ENCODE measurements around the gene SLCO1C1.

The SLCO1C1 gene

GRCh38 chr12:20731274-20731673 lies 36.1 kb downstream of the SLCO1C1 start:
- H3K4me3 ChIP-seq (ENCODE audit: low read depth, low read length), result no peak overlapping the region
- H3K4me2 ChIP-seq (ENCODE audit: low read length), result no peak overlapping the region
- H3K27me3 ChIP-seq (ENCODE audit: control insufficient read depth, insufficient read depth, low read length), result no peaks in the 10 kb centered on the region
- no peak overlapping the region for H3K27ac ChIP-seq
- no peaks in the 10 kb centered on the region for H3K36me3 ChIP-seq (ENCODE audit: control insufficient read depth, insufficient read depth, low read length)
- no peaks in the 10 kb centered on the region for H3K4me1 ChIP-seq
- H3K9me3 ChIP-seq (ENCODE audit: control insufficient read depth, low read length), result no peaks in the 10 kb centered on the region
- no peak overlapping the region for H2AFZ ChIP-seq
- TF ChIP-seq, protein P1, sequence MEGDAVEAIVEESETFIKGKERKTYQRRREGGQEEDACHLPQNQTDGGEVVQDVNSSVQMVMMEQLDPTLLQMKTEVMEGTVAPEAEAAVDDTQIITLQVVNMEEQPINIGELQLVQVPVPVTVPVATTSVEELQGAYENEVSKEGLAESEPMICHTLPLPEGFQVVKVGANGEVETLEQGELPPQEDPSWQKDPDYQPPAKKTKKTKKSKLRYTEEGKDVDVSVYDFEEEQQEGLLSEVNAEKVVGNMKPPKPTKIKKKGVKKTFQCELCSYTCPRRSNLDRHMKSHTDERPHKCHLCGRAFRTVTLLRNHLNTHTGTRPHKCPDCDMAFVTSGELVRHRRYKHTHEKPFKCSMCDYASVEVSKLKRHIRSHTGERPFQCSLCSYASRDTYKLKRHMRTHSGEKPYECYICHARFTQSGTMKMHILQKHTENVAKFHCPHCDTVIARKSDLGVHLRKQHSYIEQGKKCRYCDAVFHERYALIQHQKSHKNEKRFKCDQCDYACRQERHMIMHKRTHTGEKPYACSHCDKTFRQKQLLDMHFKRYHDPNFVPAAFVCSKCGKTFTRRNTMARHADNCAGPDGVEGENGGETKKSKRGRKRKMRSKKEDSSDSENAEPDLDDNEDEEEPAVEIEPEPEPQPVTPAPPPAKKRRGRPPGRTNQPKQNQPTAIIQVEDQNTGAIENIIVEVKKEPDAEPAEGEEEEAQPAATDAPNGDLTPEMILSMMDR (IDR thresholded peaks at IDR 0.05), result no peak
- H3K79me2 ChIP-seq, result no peaks in the 10 kb centered on the region
- no peak overlapping the region for H3K9ac ChIP-seq

- Histone ChIP-seq H2AFZ (no peak overlapping the region), H3K79me2 (no peaks in the 10 kb centered on the region), H3K27me3 (ENCODE audit: control insufficient read depth, insufficient read depth, low read length) (no peaks in the 10 kb centered on the region), H3K9me3 (ENCODE audit: control insufficient read depth, low read length) (no peaks in the 10 kb centered on the region), H3K27ac (no peak overlapping the region), H3K4me2 (ENCODE audit: low read length) (no peak overlapping the region), H3K4me1 (no peaks in the 10 kb centered on the region), H3K36me3 (ENCODE audit: control insufficient read depth, insufficient read depth, low read length) (no peaks in the 10 kb centered on the region), H3K4me3 (ENCODE audit: low read depth, low read length) (no peak overlapping the region), H3K9ac (no peak overlapping the region)
- TF ChIP-seq, protein P1 (IDR thresholded peaks at IDR 0.05), result no peak
Observed at GRCh38 chr12:20740972-20741371, 45.8 kb downstream of the SLCO1C1 start.

DNA sequence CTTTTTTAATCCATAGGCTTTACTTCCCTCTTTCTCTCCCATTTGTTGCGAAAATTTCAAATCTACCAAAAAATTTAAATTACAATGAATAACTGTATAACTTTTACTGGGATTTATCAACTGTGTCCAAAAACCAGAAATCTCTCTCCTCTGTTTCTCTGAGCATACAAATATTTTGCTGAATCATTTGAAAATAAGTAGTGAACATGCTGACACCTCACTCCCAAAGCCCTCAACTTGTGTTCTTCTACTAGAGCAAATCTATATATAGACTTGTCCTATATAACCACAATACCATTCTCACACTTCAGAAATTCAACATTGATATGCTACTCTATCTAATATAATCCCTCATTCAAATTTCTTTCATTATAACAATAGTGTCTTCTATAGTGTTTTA lies 53.1 kb downstream of the SLCO1C1 start:
- Histone ChIP-seq H2AFZ (no peak overlapping the region), H3K4me1 (no peaks in the 10 kb centered on the region), H3K9me3 (ENCODE audit: control insufficient read depth, low read length) (no peaks in the 10 kb centered on the region), H3K27ac (no peak overlapping the region), H3K27me3 (ENCODE audit: control insufficient read depth, insufficient read depth, low read length) (no peaks in the 10 kb centered on the region), H3K79me2 (no peaks in the 10 kb centered on the region), H3K4me3 (ENCODE audit: low read depth, low read length) (no peak overlapping the region), H3K4me2 (ENCODE audit: low read length) (no peak overlapping the region), H3K9ac (no peak overlapping the region), H3K36me3 (ENCODE audit: control insufficient read depth, insufficient read depth, low read length) (no peaks in the 10 kb centered on the region)
- TF ChIP-seq, protein P1 (IDR thresholded peaks at IDR 0.05), result no peak

- TF ChIP-seq, protein P1 (IDR thresholded peaks at IDR 0.05), result no peak
- Histone ChIP-seq H3K27me3 (ENCODE audit: control insufficient read depth, insufficient read depth, low read length) (no peaks in the 10 kb centered on the region), H2AFZ (no peak overlapping the region), H3K4me2 (ENCODE audit: low read length) (no peak overlapping the region), H3K79me2 (no peaks in the 10 kb centered on the region), H3K27ac (no peak overlapping the region), H3K9ac (no peak overlapping the region), H3K4me3 (ENCODE audit: low read depth, low read length) (no peak overlapping the region), H3K4me1 (no peaks in the 10 kb centered on the region), H3K9me3 (ENCODE audit: control insufficient read depth, low read length) (no peaks in the 10 kb centered on the region), H3K36me3 (ENCODE audit: control insufficient read depth, insufficient read depth, low read length) (no peaks in the 10 kb centered on the region)
Observed at GRCh38 chr12:20751046-20751445, 55.9 kb downstream of the SLCO1C1 start.

DNA sequence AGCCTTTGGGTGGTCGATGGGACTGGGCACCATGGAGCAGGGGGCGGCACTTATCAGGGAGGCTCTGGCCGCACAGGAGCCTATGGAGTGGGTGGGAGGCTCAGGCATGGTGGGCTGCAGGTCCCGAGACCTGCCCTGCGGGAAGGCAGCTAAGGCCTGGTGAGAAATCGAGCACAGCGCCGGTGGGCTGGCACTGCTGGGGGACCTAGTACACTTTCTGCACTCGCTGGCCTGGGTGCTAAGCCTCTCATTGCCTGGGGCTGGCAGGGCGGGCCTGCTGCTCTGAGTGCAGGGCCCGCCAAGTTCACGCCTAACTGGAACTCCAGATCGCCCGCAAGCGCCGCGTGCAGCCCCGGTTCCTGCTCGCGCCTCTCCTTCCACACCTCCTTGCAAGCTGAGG lies 82.3 kb downstream of the SLCO1C1 start:
- H3K9ac ChIP-seq, result no peak overlapping the region
- H3K4me3 ChIP-seq (ENCODE audit: low read depth, low read length), result no peak overlapping the region
- H3K27ac ChIP-seq, result no peak overlapping the region
- H3K4me1 ChIP-seq, result no peaks in the 10 kb centered on the region
- TF ChIP-seq, protein P1 (IDR thresholded peaks at IDR 0.05), result no peak
- no peak overlapping the region for H2AFZ ChIP-seq
- H3K27me3 ChIP-seq (ENCODE audit: control insufficient read depth, insufficient read depth, low read length), result no peaks in the 10 kb centered on the region
- no peaks in the 10 kb centered on the region for H3K36me3 ChIP-seq (ENCODE audit: control insufficient read depth, insufficient read depth, low read length)
- H3K79me2 ChIP-seq, result no peaks in the 10 kb centered on the region
- H3K9me3 ChIP-seq (ENCODE audit: control insufficient read depth, low read length), result no peaks in the 10 kb centered on the region
- no peak overlapping the region for H3K4me2 ChIP-seq (ENCODE audit: low read length)
